Kidney epithelial cell (primary cell): ENCODE measurements around the gene DUSP22. TPM values are rescaled to one million over a fixed set of nuclear protein-coding genes. Genes with fewer than 3 reads are reported as not detected.

Experiments
- DNase-seq: peaks from one replicate; pipeline ENCODE4 v3.0.0-alpha.2; 2010; ENCODE audit warnings: low read depth
- H3K27me3 ChIP-seq: 2 replicates; pipeline ENCODE4 v1.6.0; 2011; ENCODE audit warnings: low read length; ENCODE audit not compliant: control insufficient read depth, insufficient read depth
- H3K36me3 ChIP-seq: 2 replicates; pipeline ENCODE4 v1.5.1; 2011; ENCODE audit warnings: low read length; ENCODE audit not compliant: control insufficient read depth, insufficient read depth
- H3K4me3 ChIP-seq: 2 replicates; pipeline ENCODE4 v1.5.1; 2011; ENCODE audit warnings: low read depth, mild to moderate bottlenecking, control low read depth, low read length
- total RNA-seq: library from RNA; depleted of rRNA; stranded (reverse); fragments of >200 nt; gene quantifications from 2 replicates; pipeline ENCODE4 v1.2.3, GENCODE V29; 2015
- TF ChIP-seq, protein P1 (sequence below): IDR thresholded peaks from 2 replicates; pipeline ENCODE4 v1.5.1; 2011; ENCODE audit warnings: mild to moderate bottlenecking, moderate library complexity, low read length, control low read depth, inconsistent platforms; ENCODE audit not compliant: insufficient read depth, poor library complexity, severe bottlenecking

Gene DUSP22
- total RNA-seq, 1 donor from 2014 or later, result 35.9 TPM

DNA sequence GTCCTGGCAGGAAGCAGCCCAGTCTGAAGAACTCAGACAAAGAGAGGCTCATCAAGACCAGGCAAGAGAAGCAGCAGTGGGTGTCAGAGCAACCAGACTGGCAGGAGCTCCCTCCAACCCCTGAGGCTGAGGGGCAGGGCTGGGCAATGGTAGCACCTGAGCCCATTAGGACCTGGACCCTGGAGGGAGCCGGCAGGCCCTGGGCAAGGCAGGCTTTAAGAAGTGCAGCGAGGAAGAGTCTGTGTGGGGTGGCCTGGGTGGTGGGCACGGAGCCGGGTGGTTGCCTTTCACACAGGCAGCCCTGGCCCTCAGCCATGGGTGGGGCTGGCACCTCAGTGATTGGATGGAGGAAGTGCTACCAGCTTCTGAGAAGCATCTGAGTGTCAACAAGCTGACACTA, 66.1 kb downstream of the DUSP22 start:
- TF ChIP-seq, protein P1, sequence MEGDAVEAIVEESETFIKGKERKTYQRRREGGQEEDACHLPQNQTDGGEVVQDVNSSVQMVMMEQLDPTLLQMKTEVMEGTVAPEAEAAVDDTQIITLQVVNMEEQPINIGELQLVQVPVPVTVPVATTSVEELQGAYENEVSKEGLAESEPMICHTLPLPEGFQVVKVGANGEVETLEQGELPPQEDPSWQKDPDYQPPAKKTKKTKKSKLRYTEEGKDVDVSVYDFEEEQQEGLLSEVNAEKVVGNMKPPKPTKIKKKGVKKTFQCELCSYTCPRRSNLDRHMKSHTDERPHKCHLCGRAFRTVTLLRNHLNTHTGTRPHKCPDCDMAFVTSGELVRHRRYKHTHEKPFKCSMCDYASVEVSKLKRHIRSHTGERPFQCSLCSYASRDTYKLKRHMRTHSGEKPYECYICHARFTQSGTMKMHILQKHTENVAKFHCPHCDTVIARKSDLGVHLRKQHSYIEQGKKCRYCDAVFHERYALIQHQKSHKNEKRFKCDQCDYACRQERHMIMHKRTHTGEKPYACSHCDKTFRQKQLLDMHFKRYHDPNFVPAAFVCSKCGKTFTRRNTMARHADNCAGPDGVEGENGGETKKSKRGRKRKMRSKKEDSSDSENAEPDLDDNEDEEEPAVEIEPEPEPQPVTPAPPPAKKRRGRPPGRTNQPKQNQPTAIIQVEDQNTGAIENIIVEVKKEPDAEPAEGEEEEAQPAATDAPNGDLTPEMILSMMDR, result no peak
- Histone ChIP-seq H3K27me3 (no peaks in the 10 kb centered on the region), H3K36me3 (no peaks in the 10 kb centered on the region), H3K4me3 (no peak overlapping the region)
- DNase-seq, result no peak

DNA sequence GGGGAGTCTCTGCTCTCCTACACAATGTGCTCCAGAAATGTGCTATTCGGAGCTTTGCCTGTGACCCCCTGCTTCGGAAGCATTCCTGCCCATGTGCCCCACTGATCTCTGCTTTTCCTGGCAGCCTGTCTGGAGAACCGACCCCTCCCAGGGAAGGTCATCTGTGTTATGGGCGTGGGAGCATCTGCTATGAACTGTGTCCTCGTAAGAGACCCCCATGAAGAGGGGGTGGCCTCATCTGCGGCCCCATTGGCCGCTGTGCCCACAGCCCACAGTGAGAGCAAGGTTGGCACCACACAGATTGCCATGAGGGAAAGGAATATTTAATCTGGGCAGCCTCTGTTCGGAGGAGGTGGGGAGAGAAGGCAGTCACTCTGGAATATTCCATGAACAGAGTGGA, 66.6 kb downstream of the DUSP22 start:
- no peak for DNase-seq
- TF ChIP-seq, protein P1, result no peak
- Histone ChIP-seq H3K4me3 (no peak overlapping the region), H3K36me3 (no peaks in the 10 kb centered on the region), H3K27me3 (no peaks in the 10 kb centered on the region)

DNA sequence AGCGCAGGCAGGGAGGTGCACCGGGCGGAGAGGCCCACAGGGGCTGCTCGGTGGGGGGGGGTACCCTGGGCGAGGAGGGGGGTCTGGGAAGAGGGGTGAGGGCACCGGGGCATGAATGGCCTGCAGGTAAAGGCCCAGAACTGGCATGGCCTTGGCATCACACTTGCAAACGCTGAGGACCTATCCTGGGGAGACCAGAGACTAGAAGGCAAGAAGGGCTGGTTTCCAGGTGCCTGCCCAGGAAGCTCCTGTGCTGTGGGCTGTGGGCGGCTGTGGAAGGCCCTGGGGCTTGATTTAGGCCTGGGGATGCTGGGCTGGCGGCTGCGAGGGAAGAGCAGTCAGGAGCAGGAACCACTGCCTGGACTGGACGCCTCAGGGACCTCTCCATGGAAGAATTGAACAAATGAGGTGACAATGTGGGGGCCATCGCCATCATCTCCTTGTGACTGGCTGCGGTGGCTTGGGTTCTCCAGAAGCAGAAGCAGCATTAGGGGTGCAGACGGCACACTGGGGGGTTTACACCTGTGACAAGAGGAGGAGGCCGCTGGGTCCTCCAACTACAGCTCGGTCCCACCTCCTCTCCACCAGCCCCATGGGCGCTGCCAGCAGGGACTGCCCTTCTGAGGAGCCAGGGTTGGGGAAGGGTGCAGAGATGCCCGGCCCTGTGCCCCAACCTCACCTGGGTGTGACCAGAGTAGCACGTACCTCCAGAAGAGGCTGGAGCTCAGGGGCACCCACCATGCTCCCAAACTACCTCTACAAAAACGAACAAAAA, 67.2 kb downstream of the DUSP22 start:
- TF ChIP-seq, protein P1, result no peak

DNA sequence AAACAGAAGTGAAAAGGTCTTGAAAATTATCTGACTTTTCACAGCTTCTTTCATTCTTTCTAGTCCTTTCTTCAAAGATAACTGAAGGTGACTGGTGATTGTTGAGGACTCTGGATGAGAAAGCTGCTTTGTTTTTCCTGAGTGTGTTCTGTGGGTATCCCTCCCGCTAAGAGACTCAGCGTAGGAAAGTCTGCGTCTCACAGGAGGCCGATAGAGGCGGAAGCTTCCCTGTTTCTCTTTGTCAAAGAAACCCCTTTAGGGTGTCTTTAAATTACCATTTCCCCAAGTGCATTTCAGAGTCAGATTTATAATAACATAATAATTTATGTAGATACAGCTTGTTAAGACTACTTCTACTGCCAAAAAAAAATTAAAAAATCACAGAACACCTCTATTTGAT, 68.1 kb downstream of the DUSP22 start:
- H3K27me3 ChIP-seq, result no peaks in the 10 kb centered on the region
- DNase-seq, result no peak
- TF ChIP-seq, protein P1, result no peak
- no peak overlapping the region for H3K4me3 ChIP-seq
- no peaks in the 10 kb centered on the region for H3K36me3 ChIP-seq

More for the DNA sequence above, 67.2 kb downstream of the DUSP22 start:
- no peak for DNase-seq
- no peaks in the 10 kb centered on the region for H3K27me3 ChIP-seq
- H3K4me3 ChIP-seq, result no peak overlapping the region
- no peaks in the 10 kb centered on the region for H3K36me3 ChIP-seq

DNA sequence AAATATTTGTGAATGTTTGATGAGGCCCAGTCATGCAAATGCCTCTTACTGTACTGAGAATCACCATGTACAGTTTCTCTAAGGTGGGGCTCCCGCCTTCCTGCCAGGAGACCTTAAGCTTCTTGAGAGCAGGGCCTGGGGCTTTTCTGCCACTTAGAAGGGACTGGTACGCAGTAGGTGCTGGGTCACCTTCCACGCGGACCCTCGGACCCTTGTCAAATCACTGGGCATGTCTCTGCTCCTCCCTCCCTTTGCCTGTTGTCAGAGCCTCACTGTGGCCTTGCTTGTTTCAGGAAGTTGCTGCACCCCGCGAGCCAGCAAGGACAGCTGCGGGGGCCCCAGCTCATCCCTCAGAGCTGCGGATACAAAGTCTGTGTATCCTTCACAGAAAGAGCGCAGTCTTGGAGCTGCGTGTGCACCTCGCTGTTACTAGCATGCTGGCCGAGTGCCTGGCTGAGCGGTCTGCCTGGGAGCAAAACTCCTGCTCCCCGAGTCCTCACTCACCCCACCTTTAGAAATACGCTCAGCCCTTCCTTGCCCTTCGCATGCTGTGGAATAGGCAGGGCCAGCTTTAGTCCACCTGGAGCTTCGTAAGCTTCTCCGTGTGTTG, 68.6 kb downstream of the DUSP22 start:
- H3K27me3 ChIP-seq, result no peaks in the 10 kb centered on the region
- DNase-seq, result no peak
- TF ChIP-seq, protein P1, result no peak

More for the DNA sequence above, 68.6 kb downstream of the DUSP22 start:
- Histone ChIP-seq H3K4me3 (no peak overlapping the region), H3K36me3 (no peaks in the 10 kb centered on the region)
